Mesenchymal stem cell (in vitro differentiated cells and primary cell): ENCODE measurements around the gene TMEM267.

ENCODE experiments used
- DNase-seq: peaks from one replicate; pipeline ENCODE4 v3.0.0-alpha.2; 2013
- H2AFZ ChIP-seq: one replicate; pipeline ENCODE4 v1.6.1; 2013; ENCODE audit warnings: low read depth, mild to moderate bottlenecking, control low read depth, inconsistent platforms, low read length, moderate library complexity
- H2AK5ac ChIP-seq: 2 replicates; pipeline ENCODE4 v1.6.1; 2013; ENCODE audit warnings: low read length, moderate library complexity, mild to moderate bottlenecking, inconsistent platforms; ENCODE audit not compliant: severe bottlenecking
- H2BK120ac ChIP-seq: one replicate; pipeline ENCODE4 v1.6.1; 2013; ENCODE audit warnings: low read depth, mild to moderate bottlenecking, inconsistent platforms, low read length, moderate library complexity
- H2BK12ac ChIP-seq, 2 experiments: one replicate each; pipeline ENCODE4 v1.6.1; 2013; ENCODE audit warnings: inconsistent platforms in 2 of 2, low read length in 2 of 2, mild to moderate bottlenecking in 2 of 2, moderate library complexity in 2 of 2, control low read depth in 1 of 2
- H2BK15ac ChIP-seq: one replicate; pipeline ENCODE4 v1.6.1; 2013; ENCODE audit warnings: mild to moderate bottlenecking, low read depth, inconsistent platforms; ENCODE audit not compliant: poor library complexity, severe bottlenecking
- H2BK5ac ChIP-seq: 2 replicates; pipeline ENCODE4 v1.6.1; 2013; ENCODE audit warnings: low read depth, mild to moderate bottlenecking, low read length, control low read depth, inconsistent platforms; ENCODE audit not compliant: poor library complexity, severe bottlenecking
- H3K14ac ChIP-seq, 2 experiments: one replicate each; pipeline ENCODE4 v1.6.1; 2013; ENCODE audit warnings: inconsistent platforms in 2 of 2, low read length in 2 of 2, control low read depth in 1 of 2, mild to moderate bottlenecking in 1 of 2, moderate library complexity in 1 of 2
- H3K18ac ChIP-seq, 2 experiments: one replicate each; pipeline ENCODE4 v1.6.1; 2013; ENCODE audit warnings: inconsistent platforms in 2 of 2, low read length in 2 of 2, control low read depth in 1 of 2, low read depth in 1 of 2, mild to moderate bottlenecking in 1 of 2
- H3K23ac ChIP-seq, 2 experiments: one replicate each; pipeline ENCODE4 v1.6.1; 2013; ENCODE audit warnings: inconsistent platforms in 2 of 2, low read length in 2 of 2, mild to moderate bottlenecking in 2 of 2, moderate library complexity in 2 of 2, control low read depth in 1 of 2
- H3K27ac ChIP-seq: 2 replicates; pipeline ENCODE4 v1.5.1; 2013; ENCODE audit warnings: mild to moderate bottlenecking, moderate library complexity, low read length, control low read depth, inconsistent platforms; ENCODE audit not compliant: poor library complexity, severe bottlenecking
- H3K27me3 ChIP-seq, 2 experiments: 2 replicates each; pipeline versions ENCODE4 v1.6.1 to v1.7.0; 2013; ENCODE audit warnings: low read length in 2 of 2, mild to moderate bottlenecking in 2 of 2, moderate library complexity in 2 of 2, control low read depth in 1 of 2, inconsistent platforms in 1 of 2; ENCODE audit not compliant: control insufficient read depth in 1 of 2, insufficient read depth in 1 of 2
- H3K36me3 ChIP-seq, 2 experiments: 2 replicates each; pipeline versions ENCODE4 v1.6.1 to v1.7.0; 2013; ENCODE audit warnings: low read length in 2 of 2, control low read depth in 1 of 2, inconsistent platforms in 1 of 2, low read depth in 1 of 2, mild to moderate bottlenecking in 1 of 2; ENCODE audit not compliant: insufficient read depth in 2 of 2, control insufficient read depth in 1 of 2
- H3K4ac ChIP-seq, 2 experiments: one replicate each; pipeline ENCODE4 v1.6.1; 2013; ENCODE audit warnings: inconsistent platforms in 2 of 2, low read length in 2 of 2, mild to moderate bottlenecking in 2 of 2, moderate library complexity in 2 of 2, control low read depth in 1 of 2, low read depth in 1 of 2
- H3K4me1 ChIP-seq: 2 replicates; pipeline ENCODE4 v1.6.1; 2013; ENCODE audit warnings: low read depth, low read length, control low read depth; ENCODE audit not compliant: control insufficient read depth, insufficient read depth
- H3K4me2 ChIP-seq: 2 replicates; pipeline ENCODE4 v1.6.1; 2013; ENCODE audit warnings: low read length, mild to moderate bottlenecking, inconsistent platforms; ENCODE audit not compliant: poor library complexity, severe bottlenecking
- H3K4me3 ChIP-seq, 2 experiments: 2 replicates each; pipeline versions ENCODE4 v1.5.1 to v1.7.0; 2013; ENCODE audit warnings: low read length in 2 of 2, mild to moderate bottlenecking in 2 of 2, control low read depth in 1 of 2, low read depth in 1 of 2; ENCODE audit not compliant: insufficient read depth in 1 of 2
- H3K79me1 ChIP-seq: replicated peaks from 2 replicates; pipeline ENCODE4 v1.6.1; 2013; ENCODE audit warnings: mild to moderate bottlenecking, control low read depth, low read length, inconsistent platforms; ENCODE audit not compliant: poor library complexity, severe bottlenecking
- H3K9ac ChIP-seq: 2 replicates; pipeline ENCODE4 v1.7.0; 2013; ENCODE audit warnings: mild to moderate bottlenecking, low read length, moderate library complexity
- H3K9me3 ChIP-seq: 2 replicates; pipeline ENCODE4 v1.7.0; 2013; ENCODE audit warnings: mild to moderate bottlenecking, low read length; ENCODE audit not compliant: control insufficient read depth
- H4K8ac ChIP-seq: one replicate; pipeline ENCODE4 v1.6.1; 2013; ENCODE audit warnings: inconsistent platforms, mild to moderate bottlenecking, low read length, moderate library complexity
- H4K91ac ChIP-seq: one replicate; pipeline ENCODE4 v1.6.1; 2013; ENCODE audit warnings: mild to moderate bottlenecking, low read length, inconsistent platforms
- WGBS: methylation state at CpG from one replicate; pipeline ENCODE4 v1.1.7; 2013; ENCODE audit warnings: mixed read lengths; 5-methylcytosine and 5-hydroxymethylcytosine counted together

The TMEM267 gene

GRCh38 chr5:43486353-43486752, 2.7 kb upstream of the TMEM267 start:
- no peak overlapping the region for H3K14ac ChIP-seq
- H2AK5ac ChIP-seq, result no peak overlapping the region
- no peak overlapping the region for H2BK120ac ChIP-seq
- no peaks in the 10 kb centered on the region for H3K4me1 ChIP-seq
- H3K27ac ChIP-seq, result no peak overlapping the region
- H4K91ac ChIP-seq, result no peak overlapping the region
- H3K4ac ChIP-seq, result no peak overlapping the region
- H3K79me1 ChIP-seq, result peaks cover 3% of the 10 kb centered on the region
- no peak overlapping the region for H4K8ac ChIP-seq
- H2BK5ac ChIP-seq, result no peak overlapping the region
- H2BK15ac ChIP-seq, result no peak overlapping the region
- H3K27me3 ChIP-seq, result no peaks in the 10 kb centered on the region
- H3K36me3 ChIP-seq, result peaks cover 0 to 23% of the 10 kb centered on the region in 2 experiments
- H3K4me2 ChIP-seq, result no peak overlapping the region
- WGBS, result no CpG with 5 or more reads among the region's 3 CpGs
- no peak overlapping the region for H3K9ac ChIP-seq
- H2BK12ac ChIP-seq, result no peak overlapping the region
- no peak for DNase-seq
- no peak overlapping the region for H2AFZ ChIP-seq
- H3K18ac ChIP-seq, result no peak overlapping the region
- H3K4me3 ChIP-seq, result no peak overlapping the region
- no peak overlapping the region for H3K23ac ChIP-seq
- H3K9me3 ChIP-seq, result no peaks in the 10 kb centered on the region

- Histone ChIP-seq H4K91ac (no peak overlapping the region), H2BK12ac (no peak overlapping the region), H3K4me2 (no peak overlapping the region), H2AFZ (no peak overlapping the region), H3K4me1 (no peaks in the 10 kb centered on the region), H2BK15ac (no peak overlapping the region), H3K27me3 (no peaks in the 10 kb centered on the region), H2BK5ac (no peak overlapping the region), H4K8ac (no peak overlapping the region), H3K36me3 (peaks cover 0 to 21% of the 10 kb centered on the region in 2 experiments), H3K14ac (no peak overlapping the region), H3K4ac (peak overlapping the region in 1 of 2 experiments; percentile 26), H3K18ac (no peak overlapping the region), H3K23ac (no peak overlapping the region), H3K9me3 (no peaks in the 10 kb centered on the region), H2BK120ac (no peak overlapping the region), H3K27ac (no peak overlapping the region), H3K4me3 (no peak overlapping the region), H2AK5ac (no peak overlapping the region), H3K79me1 (peaks cover 3% of the 10 kb centered on the region), H3K9ac (no peak overlapping the region)
- WGBS, result 96% methylated on average over 2 of the region's 2 CpGs
- peak; percentile 4 for DNase-seq
Measured at GRCh38 chr5:43485406-43485805, 1.7 kb upstream of the TMEM267 start.

GRCh38 chr5:43484106-43484849, 613 bp upstream of the TMEM267 start:
- peak overlapping the region; percentile 45 for H2BK120ac ChIP-seq
- no peaks in the 10 kb centered on the region for H3K9me3 ChIP-seq

GRCh38 chr5:43482490-43483297, 971 bp downstream of the TMEM267 start:
- peak overlapping the region in 1 of 2 experiments; percentile 84 for H3K4me3 ChIP-seq
- no peak overlapping the region for H2BK120ac ChIP-seq
- H3K14ac ChIP-seq, result no peak overlapping the region
- H4K91ac ChIP-seq, result no peak overlapping the region
- H3K27me3 ChIP-seq, result no peaks in the 10 kb centered on the region
- H2AFZ ChIP-seq, result no peak overlapping the region
- H2BK5ac ChIP-seq, result no peak overlapping the region
- H4K8ac ChIP-seq, result no peak overlapping the region
- no peak overlapping the region for H3K18ac ChIP-seq
- DNase-seq, result no peak
- H2BK15ac ChIP-seq, result no peak overlapping the region
- no peak overlapping the region for H2BK12ac ChIP-seq
- H3K4ac ChIP-seq, result no peak overlapping the region
- H3K9me3 ChIP-seq, result no peaks in the 10 kb centered on the region
- peak overlapping the region; percentile 70 for H3K27ac ChIP-seq
- peak overlapping the region; percentile 70 for H3K4me2 ChIP-seq
- no peaks in the 10 kb centered on the region for H3K4me1 ChIP-seq
- H3K23ac ChIP-seq, result no peak overlapping the region
- H3K9ac ChIP-seq, result peak overlapping the region; percentile 100
- WGBS, result 38% methylated on average over 4 of the region's 6 CpGs
- peaks cover 3% of the 10 kb centered on the region for H3K79me1 ChIP-seq
- H2AK5ac ChIP-seq, result no peak overlapping the region
- no peaks in the 10 kb centered on the region for H3K36me3 ChIP-seq

More at GRCh38 chr5:43484106-43484849, 613 bp upstream of the TMEM267 start:
- Histone ChIP-seq H3K4me3 (peak overlapping the region; percentile 82 to 84), H3K4ac (peak overlapping the region in 1 of 2 experiments; percentile 96), H3K27ac (peak overlapping the region; percentile 95), H4K8ac (peak overlapping the region; percentile 86), H2AK5ac (no peak overlapping the region), H3K14ac (no peak overlapping the region), H3K36me3 (peaks cover 0 to 13% of the 10 kb centered on the region in 2 experiments), H2AFZ (peak overlapping the region; percentile 93), H3K27me3 (no peaks in the 10 kb centered on the region), H3K79me1 (peaks cover 3% of the 10 kb centered on the region), H3K18ac (peak overlapping the region; percentile 50 to 98), H3K4me2 (peak overlapping the region; percentile 80), H2BK5ac (peak overlapping the region; percentile 76), H3K23ac (no peak overlapping the region), H2BK12ac (no peak overlapping the region), H2BK15ac (no peak overlapping the region), H4K91ac (peak overlapping the region; percentile 89), H3K9ac (peak overlapping the region; percentile 100), H3K4me1 (no peaks in the 10 kb centered on the region)
- DNase-seq, result peak; percentile 93
- 4% methylated on average over 31 of the region's 32 CpGs for WGBS
